CD4-positive, alpha-beta T cell treated with Interleukin-1 beta for 1 hour (primary cell): ENCODE measurements around the gene DHX40.

ENCODE experiments used
- DNase-seq, 2 donors: peaks; one replicate each; pipeline ENCODE4 v3.0.0-alpha.2; 2020 to 2022

Gene DHX40

GRCh38 chr17:59631276-59631675 is 65.9 kb downstream of the DHX40 start:
- DNase-seq, result no peak

- DNase-seq, result no peak
These were observed 67.0 kb downstream of the DHX40 start for GRCh38 chr17:59632398-59632797.

GRCh38 chr17:59633658-59634359 is 68.4 kb downstream of the DHX40 start:
- DNase-seq, result no peak

- DNase-seq, result no peak
These were observed 69.5 kb downstream of the DHX40 start for GRCh38 chr17:59634632-59635541.

GRCh38 chr17:59637611-59638310 is 72.4 kb downstream of the DHX40 start:
- no peak for DNase-seq

GRCh38 chr17:59638553-59638952 is 73.1 kb downstream of the DHX40 start:
- DNase-seq, result no peak

GRCh38 chr17:59641799-59642484 is 76.5 kb downstream of the DHX40 start:
- DNase-seq, result peak in 1 of 2 donors; percentile 25

GRCh38 chr17:59642565-59642964 is 77.2 kb downstream of the DHX40 start:
- DNase-seq, result no peak

- DNase-seq, result no peak
These were observed 78.0 kb downstream of the DHX40 start for GRCh38 chr17:59643159-59644140.

GRCh38 chr17:59647288-59647687 is 81.9 kb downstream of the DHX40 start:
- no peak for DNase-seq

GRCh38 chr17:59649886-59650285 is 84.5 kb downstream of the DHX40 start:
- DNase-seq, result no peak

- DNase-seq, result no peak
These were observed 85.2 kb downstream of the DHX40 start for GRCh38 chr17:59650642-59651041.

- peak in 1 of 2 donors; percentile 15 for DNase-seq
These were observed 85.9 kb downstream of the DHX40 start for GRCh38 chr17:59651346-59651745.

GRCh38 chr17:59652119-59652518 is 86.7 kb downstream of the DHX40 start:
- DNase-seq, result no peak

- peak in 1 of 2 donors; percentile 43 for DNase-seq
These were observed 91.2 kb downstream of the DHX40 start for GRCh38 chr17:59656624-59657023.
